Endometrial microvascular endothelial cells (primary cell): Measurements from ENCODE around the gene TECPR1. TPM values are rescaled to one million over a fixed set of nuclear protein-coding genes. Genes with fewer than 3 reads are reported as not detected.

Source experiments
- in situ Hi-C: cut with HindIII; loops from 2 replicates; pipeline ENCODE4 v1.10.0; 2017; ENCODE audit warnings: low sequenced_read_pairs, low pct_unique_long_range_greater_than_20kb; ENCODE audit errors: inconsistent ontology term
- total RNA-seq: library from RNA; depleted of rRNA; stranded (reverse); fragments of >200 nt; gene quantifications from one replicate; pipeline ENCODE4 v1.2.3, GENCODE V29; 2015; ENCODE audit errors: inconsistent ontology term

TECPR1 gene
- total RNA-seq, 1 donor from 2014 or later, result 126 TPM

DNA sequence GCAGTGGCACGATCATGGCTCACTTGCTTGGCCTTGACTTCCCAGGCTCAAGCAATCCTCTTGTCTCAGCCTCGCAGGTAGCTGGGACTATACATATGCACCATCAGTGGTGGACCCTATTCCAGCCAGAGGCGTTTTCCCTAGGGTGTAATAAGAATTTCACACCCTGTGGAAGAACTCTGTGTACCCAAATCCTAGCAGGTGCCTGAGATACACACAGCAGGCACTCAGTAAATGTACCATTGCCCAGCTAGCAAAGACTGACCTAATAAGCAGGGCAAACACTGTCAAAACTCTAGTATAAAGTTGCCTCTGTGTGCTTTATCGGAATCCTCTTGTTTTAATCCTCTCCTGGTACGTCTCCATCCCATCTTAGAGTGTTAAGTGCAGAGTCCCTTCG is 74.5 kb downstream of the TECPR1 start:
- in situ Hi-C loops, result no loop called here

DNA sequence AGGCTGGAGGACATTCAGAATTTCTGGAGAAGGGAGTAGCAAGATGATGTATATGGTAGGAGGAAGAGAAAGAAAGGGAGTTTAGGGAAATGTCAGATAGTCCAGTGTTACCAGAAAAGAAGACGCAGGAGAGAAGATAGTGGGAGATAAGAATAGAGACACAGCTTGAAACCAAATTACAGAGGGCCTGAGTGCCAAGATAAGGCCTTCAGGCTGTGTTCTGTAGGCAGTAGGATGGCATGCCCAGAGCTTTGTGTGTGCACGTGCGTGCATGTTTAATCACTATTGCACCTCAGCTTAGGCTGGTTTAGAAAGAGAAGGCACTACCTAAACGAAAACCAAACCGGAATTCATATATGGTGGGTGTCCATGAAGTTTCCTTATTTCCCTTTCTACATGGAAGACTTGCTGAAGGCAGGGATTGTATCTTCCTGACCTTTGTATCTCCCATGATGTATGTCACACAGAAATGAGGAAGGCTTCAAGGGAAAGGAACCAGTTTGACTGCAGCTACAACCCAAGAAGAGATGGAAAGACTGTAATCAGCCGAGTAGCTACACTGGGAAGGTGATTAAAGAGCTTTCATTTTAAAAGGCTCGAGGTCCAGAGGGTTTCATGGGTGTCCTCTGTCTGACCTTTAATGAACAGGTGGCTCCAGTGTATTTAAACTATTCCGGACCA is 76.6 kb downstream of the TECPR1 start:
- in situ Hi-C loops, result no loop called here

DNA sequence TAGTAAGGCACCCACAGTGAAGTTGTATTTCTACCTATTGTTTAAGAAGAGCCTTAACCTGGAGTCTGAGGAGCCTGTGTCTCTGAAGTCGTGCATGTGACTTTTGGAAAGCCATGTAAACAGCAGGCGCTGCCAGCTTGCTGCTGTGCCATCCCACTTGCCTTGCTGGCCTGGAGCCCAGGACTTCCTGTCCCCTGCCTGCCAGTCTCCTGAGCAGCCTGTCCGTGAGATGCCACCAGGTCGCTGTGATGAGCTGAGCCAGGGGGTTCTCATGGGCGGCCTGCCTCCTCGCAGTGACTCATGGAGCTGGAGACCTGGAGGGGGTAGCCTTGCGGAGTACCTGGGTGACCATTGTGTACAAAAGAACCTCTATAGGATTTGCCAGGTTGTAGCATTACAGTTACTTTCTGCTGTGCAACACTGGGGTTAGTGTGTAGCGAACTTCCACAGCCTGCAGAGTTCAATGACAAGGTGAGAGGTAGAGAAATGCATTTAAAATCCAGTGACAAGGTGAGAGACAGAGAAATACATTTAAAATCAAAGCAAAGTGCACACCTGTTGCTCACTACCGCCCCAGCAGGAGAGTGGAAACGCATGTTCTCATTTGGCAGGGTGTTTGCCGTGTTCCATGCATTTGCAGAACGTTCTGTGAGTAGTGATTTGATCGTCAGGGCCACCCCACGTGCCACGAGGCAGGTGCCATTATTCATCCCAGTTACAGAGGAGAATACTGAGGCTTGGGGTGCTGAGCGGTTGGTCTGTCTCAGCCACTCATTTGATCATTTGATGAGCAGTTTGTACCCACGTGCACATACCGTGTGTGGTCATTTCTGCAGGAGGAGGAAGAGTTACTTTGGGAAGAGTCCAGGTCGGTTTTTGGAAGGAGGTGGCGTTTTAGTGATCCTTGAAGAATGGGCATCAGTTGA is 77.4 kb downstream of the TECPR1 start:
- in situ Hi-C loops, result no loop called here

GRCh38 chr7:98171449-98171848 is 80.6 kb downstream of the TECPR1 start:
- in situ Hi-C loops, result no loop called here

- in situ Hi-C loops, result no loop called here
These were observed 81.1 kb downstream of the TECPR1 start for GRCh38 chr7:98170966-98171365.

GRCh38 chr7:98168904-98169621 is 83.0 kb downstream of the TECPR1 start:
- in situ Hi-C loops, result loop anchor here (10.0 kb wide), 1 partner anchor 134 kb away; no protein-coding TSS in a partner anchor

DNA sequence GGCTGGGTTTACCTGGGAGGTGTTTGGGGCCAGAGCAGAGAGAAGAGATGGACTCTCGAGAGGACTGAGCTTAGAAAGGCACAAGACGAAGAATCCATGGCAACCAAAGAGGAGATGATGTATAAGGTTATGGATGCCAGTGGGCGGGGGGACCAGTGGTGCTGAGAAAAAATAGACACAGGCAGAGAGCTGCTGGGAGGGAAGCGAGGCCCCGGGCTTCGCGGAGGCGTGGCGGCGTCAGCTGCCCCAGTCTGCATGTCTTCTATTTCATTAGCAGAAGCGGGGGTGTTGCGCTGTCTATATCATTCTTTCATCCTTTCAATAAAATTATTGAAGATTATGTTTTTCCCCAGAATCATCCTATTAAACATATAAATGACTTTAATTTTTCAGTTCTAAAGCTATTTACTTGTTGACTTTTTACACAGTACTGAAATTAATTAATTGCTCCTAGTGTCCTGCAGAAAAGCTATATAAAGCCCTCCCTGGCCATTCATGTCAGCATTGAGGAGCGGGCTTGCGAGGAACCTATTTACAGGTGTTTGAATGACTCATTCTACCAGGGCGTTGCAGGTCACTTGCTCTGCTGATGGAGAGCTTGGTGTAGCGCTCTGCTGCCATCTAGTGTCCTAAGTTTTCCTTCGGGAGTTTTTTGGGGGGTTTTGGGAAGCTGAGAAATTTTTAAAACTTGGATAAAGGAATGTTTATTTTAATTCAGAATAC is 83.7 kb downstream of the TECPR1 start:
- in situ Hi-C loops, result loop anchor here (10.0 kb wide), 1 partner anchor 134 kb away; no protein-coding TSS in a partner anchor

DNA sequence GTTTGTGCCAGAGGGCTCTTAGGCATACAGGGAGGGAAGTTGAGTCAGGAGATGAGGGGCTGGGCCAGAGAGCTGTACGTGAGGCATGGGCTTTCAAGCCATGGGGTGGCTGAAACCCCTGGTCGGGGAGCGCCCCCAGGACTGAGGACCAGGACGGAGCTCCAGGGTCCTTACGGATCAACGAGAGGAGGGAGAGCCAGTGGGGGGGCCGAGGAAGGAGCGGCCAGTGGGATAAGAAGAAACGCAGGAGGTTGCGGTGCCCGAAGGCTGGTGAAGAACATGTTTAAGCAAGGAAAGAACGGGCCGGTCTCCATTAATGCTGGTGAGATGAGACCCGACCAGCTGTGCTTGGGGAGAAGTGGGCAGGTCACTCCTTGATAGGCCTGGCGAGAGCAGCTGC is 84.4 kb downstream of the TECPR1 start:
- in situ Hi-C loops, result loop anchor here (10.0 kb wide), 1 partner anchor 133 kb away; no protein-coding TSS in a partner anchor

DNA sequence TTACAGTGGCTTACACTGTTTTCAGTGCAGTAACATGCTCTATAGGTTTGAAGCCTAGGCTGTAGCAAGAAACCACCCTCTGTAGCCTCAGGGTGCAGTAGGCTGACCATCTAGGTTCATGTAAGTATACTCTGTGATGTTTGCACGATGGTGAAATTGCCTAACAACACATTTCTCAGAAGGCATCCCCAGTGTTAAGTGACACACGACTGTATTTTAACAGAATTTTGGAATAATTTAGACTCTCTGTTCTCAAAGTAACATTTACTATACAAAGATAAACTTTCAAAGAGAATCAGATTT is 85.4 kb downstream of the TECPR1 start:
- in situ Hi-C loops, result loop anchor here (10.0 kb wide), 1 partner anchor 132 kb away; no protein-coding TSS in a partner anchor

- in situ Hi-C loops, result loop anchor here (10.0 kb wide), 1 partner anchor 131 kb away; no protein-coding TSS in a partner anchor
These were observed 86.0 kb downstream of the TECPR1 start for GRCh38 chr7:98165827-98166667.

Other genes starting within 250 kb of the TECPR1 start
- 11.1 TPM for gene LMTK2, start 145.4 kb downstream of the TECPR1 start, total RNA-seq
- gene BHLHA15, start 40.8 kb downstream of the TECPR1 start, total RNA-seq, result not detected
- gene BRI3, start 29.5 kb upstream of the TECPR1 start, total RNA-seq, result 66.6 TPM
- gene BAIAP2L1, start 148.9 kb upstream of the TECPR1 start, total RNA-seq, result 3.1 TPM